Natural killer cell treated with Interleukin-12 subunit alpha and Interleukin-12 subunit beta and Interleukin-15 and Interleukin-18, amount 100 ng/mL, for 72 hours (primary cell): ENCODE results near the gene TBX3. TPM values are rescaled to one million over a fixed set of nuclear protein-coding genes. Genes with fewer than 3 reads are reported as not detected.

ENCODE experiments used
- ATAC-seq, 2 donors: fragments of 150-1000 bp; cut with Tn5 transposase in 1 of 2; sonication (Bioruptor Pico), chemical (Tn5 transposase) in 1 of 2; 2 replicates each; pipeline ENCODE4 v1.10.0; 2021
- DNase-seq: peaks from one replicate; pipeline ENCODE4 v3.0.0; 2022; ENCODE audit warnings: low spot score
- H3K27ac Mint-ChIP-seq, 2 donors: 1 replicate in 1 of 2; 2 replicates in 1 of 2; pipeline ENCODE4 v1.8.0; 2022; ENCODE audit warnings: mixed read lengths in 2 of 2, mild to moderate bottlenecking in 1 of 2, moderate library complexity in 1 of 2
- H3K27me3 Mint-ChIP-seq, 2 donors: 1 replicate in 1 of 2; 2 replicates in 1 of 2; pipeline ENCODE4 v1.8.0; 2022; ENCODE audit warnings: mixed read lengths in 2 of 2
- H3K36me3 Mint-ChIP-seq: one replicate; pipeline ENCODE4 v1.8.0; 2022; ENCODE audit warnings: mixed read lengths
- H3K4me1 Mint-ChIP-seq, 2 donors: 1 replicate in 1 of 2; 2 replicates in 1 of 2; pipeline ENCODE4 v1.8.0; 2022; ENCODE audit warnings: low read depth in 2 of 2, mixed read lengths in 2 of 2, mild to moderate bottlenecking in 1 of 2
- H3K4me3 Mint-ChIP-seq: one replicate; pipeline ENCODE4 v1.8.0; 2022; ENCODE audit warnings: mixed read lengths
- H3K9me3 Mint-ChIP-seq: 2 replicates; pipeline ENCODE4 v1.8.0; 2022; ENCODE audit warnings: mixed read lengths
- total RNA-seq, 2 donors: library from RNA; stranded (reverse); gene quantifications; one replicate each; pipeline ENCODE4 v1.2.3, GENCODE V29; 2022

The TBX3 gene
- total RNA-seq, 2 donors from 2014 or later, result not detected

DNA sequence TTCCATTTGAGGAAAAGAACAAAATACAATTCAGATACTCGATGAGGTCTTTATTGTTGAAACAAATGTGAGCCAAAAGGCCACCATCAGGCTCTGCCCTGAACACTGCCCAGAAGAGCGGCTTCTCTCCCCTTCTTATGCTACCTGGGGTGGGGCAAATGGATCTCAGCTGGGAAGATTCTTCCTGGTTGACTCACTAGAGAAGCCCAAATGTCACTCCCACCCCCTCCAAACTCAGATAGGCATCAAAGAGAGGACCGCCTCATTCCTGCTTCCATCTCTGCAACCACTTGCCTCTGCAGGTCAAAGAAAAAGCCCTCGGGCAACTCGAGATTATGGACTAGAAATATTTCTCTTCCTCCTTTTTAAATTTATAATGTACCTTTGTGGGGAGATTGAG is 55.8 kb downstream of the TBX3 start:
- Mint-ChIP-seq H3K27me3 (peaks cover 7% of the 10 kb centered on the region in 2 donors), H3K4me1 (no peaks in the 10 kb centered on the region), H3K36me3 (no peaks in the 10 kb centered on the region), H3K4me3 (no peak overlapping the region), H3K9me3 (no peaks in the 10 kb centered on the region), H3K27ac (no peak overlapping the region)
- DNase-seq (no peak), ATAC-seq (no peak)

GRCh38 chr12:114627393-114627792 is 56.6 kb downstream of the TBX3 start:
- Mint-ChIP-seq H3K36me3 (no peaks in the 10 kb centered on the region), H3K27ac (no peak overlapping the region), H3K4me3 (no peak overlapping the region), H3K4me1 (no peaks in the 10 kb centered on the region), H3K9me3 (no peaks in the 10 kb centered on the region), H3K27me3 (peaks cover 7% of the 10 kb centered on the region in 2 donors)
- peak in 1 of 2 donors; percentile 33 for ATAC-seq
- DNase-seq, result no peak

DNA sequence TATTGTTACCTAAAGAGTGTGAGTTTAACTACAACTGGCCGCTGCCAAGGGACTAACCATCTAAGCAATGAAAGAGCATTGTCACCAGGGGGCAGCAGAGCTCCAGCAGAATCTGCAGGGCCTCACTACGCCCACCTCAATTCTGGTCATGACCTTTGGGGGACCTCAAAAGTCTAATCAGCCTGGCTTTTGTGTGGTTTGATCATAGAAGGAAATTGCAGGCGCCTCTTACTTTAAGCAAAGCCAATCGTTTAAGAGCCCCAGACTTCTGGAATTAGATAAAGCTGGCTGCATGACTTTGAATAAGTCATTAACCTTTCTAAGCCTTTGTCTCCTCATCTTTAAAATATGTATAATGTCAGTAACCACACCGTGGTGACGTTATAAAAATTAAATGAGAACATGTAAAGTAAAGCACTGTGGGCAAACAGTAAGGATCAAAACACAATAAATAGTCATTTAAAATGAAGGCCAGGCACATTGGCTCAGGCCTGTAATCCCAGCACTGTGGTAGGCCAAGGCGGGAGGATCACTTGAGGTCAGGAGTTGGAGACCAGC is 58.6 kb downstream of the TBX3 start:
- no peak for ATAC-seq
- H3K36me3 Mint-ChIP-seq, result no peaks in the 10 kb centered on the region
- no peaks in the 10 kb centered on the region for H3K9me3 Mint-ChIP-seq
- H3K4me3 Mint-ChIP-seq, result no peak overlapping the region
- DNase-seq, result no peak
- H3K27ac Mint-ChIP-seq, result no peak overlapping the region
- H3K4me1 Mint-ChIP-seq, result no peaks in the 10 kb centered on the region
- peaks cover 4 to 5% of the 10 kb centered on the region in 2 donors for H3K27me3 Mint-ChIP-seq

DNA sequence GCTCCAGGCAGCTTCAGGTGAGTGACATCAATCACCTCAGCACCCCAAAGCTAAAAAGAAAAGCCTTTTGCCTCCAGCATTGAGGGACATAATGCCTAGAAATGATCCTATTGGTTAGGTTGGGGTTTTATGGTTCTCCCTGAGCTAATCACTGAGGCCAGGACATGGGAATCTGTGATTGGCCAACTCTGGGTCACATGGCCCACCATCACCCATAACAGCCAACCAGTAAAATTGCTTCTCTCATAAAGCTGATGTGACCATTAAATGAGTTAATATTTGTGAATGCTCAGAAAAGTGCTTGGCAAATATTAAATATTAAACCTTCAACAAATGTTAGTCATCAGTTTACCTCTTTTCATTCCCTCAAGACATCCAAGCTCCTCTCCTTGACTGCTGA is 60.2 kb downstream of the TBX3 start:
- no peak overlapping the region for H3K4me3 Mint-ChIP-seq
- ATAC-seq, result no peak
- DNase-seq, result no peak
- H3K27me3 Mint-ChIP-seq, result peaks cover 0 to 4% of the 10 kb centered on the region in 2 donors
- H3K27ac Mint-ChIP-seq, result no peak overlapping the region
- H3K9me3 Mint-ChIP-seq, result no peaks in the 10 kb centered on the region
- H3K36me3 Mint-ChIP-seq, result no peaks in the 10 kb centered on the region
- no peaks in the 10 kb centered on the region for H3K4me1 Mint-ChIP-seq
